Mucosa of stomach (tissue), 1 donor: ENCODE results near the gene POC1B.

Experiments used
- H3K27me3 ChIP-seq: one replicate; pipeline ENCODE4 v1.7.0; 2013; ENCODE audit warnings: mild to moderate bottlenecking, low read length; ENCODE audit not compliant: control insufficient read depth, insufficient read depth
- H3K36me3 ChIP-seq: one replicate; pipeline ENCODE4 v1.7.0; 2013; ENCODE audit warnings: low read length; ENCODE audit not compliant: control insufficient read depth, insufficient read depth
- H3K4me1 ChIP-seq: one replicate; pipeline ENCODE4 v1.7.0; 2013; ENCODE audit warnings: mild to moderate bottlenecking, low read length; ENCODE audit not compliant: control insufficient read depth, insufficient read depth
- H3K4me3 ChIP-seq: one replicate; pipeline ENCODE4 v1.7.0; 2013; ENCODE audit warnings: low read length
- H3K9ac ChIP-seq: one replicate; pipeline ENCODE4 v1.7.0; 2013; ENCODE audit warnings: mild to moderate bottlenecking, low read length, moderate library complexity
- H3K9me3 ChIP-seq: one replicate; pipeline ENCODE4 v1.7.0; 2013; ENCODE audit warnings: mild to moderate bottlenecking, low read length, moderate library complexity; ENCODE audit not compliant: control insufficient read depth
- donor health status: Pancreatic carcinoma.

The POC1B gene

DNA sequence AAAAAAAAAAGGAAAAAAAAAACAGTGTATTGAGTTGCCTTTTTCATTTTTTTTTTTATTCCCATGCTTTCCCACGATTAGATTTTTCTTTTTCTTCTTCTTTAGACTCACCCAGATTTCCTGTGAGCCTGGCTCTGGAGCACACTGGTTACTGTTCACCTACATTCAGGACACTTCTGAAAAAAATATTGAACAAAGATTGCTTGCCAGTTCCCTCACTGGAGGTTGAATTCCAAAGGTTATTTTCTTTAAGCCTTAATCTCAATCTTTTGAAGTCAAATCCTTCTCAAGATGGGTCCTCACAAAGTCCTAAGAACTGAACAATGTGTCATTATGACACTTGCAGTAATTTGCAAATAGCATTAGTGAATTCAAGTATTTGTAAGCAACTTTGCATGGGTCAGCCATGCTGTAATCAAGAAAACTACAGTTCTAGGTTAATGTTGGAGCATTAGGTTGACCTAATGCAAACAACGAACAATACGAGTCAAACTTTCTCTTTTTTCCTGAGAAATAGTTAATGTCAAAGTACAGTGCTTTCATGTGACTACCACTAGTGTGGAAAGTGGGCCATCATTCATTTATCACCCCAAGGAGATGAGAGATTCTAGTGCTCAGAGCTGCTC lies 124.3 kb downstream of the POC1B start:
- H3K27me3 ChIP-seq: no peaks in the 10 kb centered on the region
- no peak overlapping the region for H3K9ac ChIP-seq
- H3K4me3 ChIP-seq: no peak overlapping the region

DNA sequence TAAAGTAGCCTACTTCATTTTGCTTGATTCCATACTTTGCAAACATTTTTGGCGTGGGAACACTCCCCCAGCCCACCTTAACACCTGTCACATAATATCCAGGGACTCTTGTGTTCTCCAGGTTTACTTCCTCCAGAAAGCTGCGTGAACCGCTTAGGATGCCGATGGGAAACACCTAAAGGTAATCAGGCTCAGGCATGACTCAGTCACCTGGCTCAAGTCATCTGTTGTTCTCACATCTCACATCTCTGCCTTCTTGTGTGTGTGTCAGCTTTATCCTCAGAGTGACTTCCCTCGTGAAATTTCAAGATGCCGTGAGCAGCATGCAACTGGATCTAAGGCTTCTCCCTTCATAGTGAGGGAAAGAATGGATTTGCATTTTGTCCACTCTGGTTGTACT lies 125.4 kb downstream of the POC1B start:
- Histone ChIP-seq H3K4me3 (no peak overlapping the region), H3K36me3 (no peaks in the 10 kb centered on the region), H3K9me3 (no peaks in the 10 kb centered on the region), H3K4me1 (no peaks in the 10 kb centered on the region), H3K27me3 (no peaks in the 10 kb centered on the region), H3K9ac (no peak overlapping the region)

More for the DNA sequence above, 124.3 kb downstream of the POC1B start:
- Histone ChIP-seq H3K36me3 (no peaks in the 10 kb centered on the region), H3K9me3 (no peaks in the 10 kb centered on the region), H3K4me1 (no peaks in the 10 kb centered on the region)

- no peaks in the 10 kb centered on the region for H3K36me3 ChIP-seq
- H3K9ac ChIP-seq: no peak overlapping the region
- H3K4me1 ChIP-seq: peaks cover 6% of the 10 kb centered on the region
- no peaks in the 10 kb centered on the region for H3K27me3 ChIP-seq
- H3K9me3 ChIP-seq: no peaks in the 10 kb centered on the region
- H3K4me3 ChIP-seq: no peak overlapping the region
These were observed 130.1 kb downstream of the POC1B start for GRCh38 chr12:89395712-89396111.

- Histone ChIP-seq H3K4me1 (peaks cover 23% of the 10 kb centered on the region), H3K4me3 (no peak overlapping the region), H3K27me3 (no peaks in the 10 kb centered on the region), H3K9ac (no peak overlapping the region), H3K36me3 (no peaks in the 10 kb centered on the region), H3K9me3 (no peaks in the 10 kb centered on the region)
These were observed 132.2 kb downstream of the POC1B start for GRCh38 chr12:89393551-89394121.

DNA sequence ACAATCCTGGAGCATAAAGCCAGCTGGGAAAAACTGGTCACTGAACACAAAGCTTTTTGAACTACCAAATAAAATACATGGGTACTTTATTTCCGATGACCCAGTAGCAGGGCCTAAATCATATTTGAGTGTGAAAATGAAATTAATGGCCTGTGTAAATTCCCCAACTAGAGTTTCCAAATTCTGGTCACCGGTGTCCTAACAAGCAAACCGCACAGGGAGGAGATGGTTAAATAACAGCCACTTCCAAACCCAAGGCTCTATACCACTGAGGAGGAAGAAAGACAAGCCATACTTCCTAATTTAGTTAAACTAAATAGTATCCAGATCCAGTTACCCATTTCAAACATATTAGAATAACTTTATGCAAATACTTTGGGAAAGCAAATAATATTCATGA lies 133.5 kb downstream of the POC1B start:
- Histone ChIP-seq H3K27me3 (no peaks in the 10 kb centered on the region), H3K4me3 (no peak overlapping the region), H3K36me3 (no peaks in the 10 kb centered on the region), H3K9me3 (no peaks in the 10 kb centered on the region), H3K4me1 (peaks cover 23% of the 10 kb centered on the region), H3K9ac (no peak overlapping the region)

DNA sequence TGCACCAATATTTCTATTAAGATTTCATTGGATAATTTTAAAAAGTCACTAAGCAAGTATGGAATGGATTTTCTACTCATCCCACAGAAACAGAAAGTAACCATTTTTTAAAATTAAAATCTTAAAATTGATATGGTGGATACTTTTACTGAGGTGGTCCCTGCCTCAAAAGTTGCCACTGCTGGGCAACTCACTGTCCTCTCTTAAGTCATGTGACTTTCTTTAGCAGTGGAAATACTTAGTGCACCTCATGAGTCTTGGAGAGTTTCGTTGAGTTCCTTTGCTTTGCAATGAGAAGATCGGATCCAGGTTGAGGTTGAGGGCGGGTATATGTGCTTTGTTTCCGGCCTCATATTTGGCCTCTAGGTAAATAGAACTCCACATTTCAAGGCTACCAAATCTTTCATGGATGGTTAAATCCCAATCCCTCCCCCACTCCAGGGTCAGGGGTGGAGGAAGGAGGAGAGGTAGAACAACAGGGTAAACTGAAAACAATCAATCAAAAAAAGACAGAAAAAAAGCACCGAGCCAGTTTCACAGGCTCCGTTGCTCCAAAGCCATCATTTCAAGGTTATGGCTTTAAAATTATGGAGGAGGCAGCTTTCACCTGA lies 134.0 kb downstream of the POC1B start:
- Histone ChIP-seq H3K9me3 (no peaks in the 10 kb centered on the region), H3K4me3 (no peak overlapping the region), H3K27me3 (no peaks in the 10 kb centered on the region), H3K36me3 (no peaks in the 10 kb centered on the region), H3K4me1 (peaks cover 23% of the 10 kb centered on the region), H3K9ac (no peak overlapping the region)

DNA sequence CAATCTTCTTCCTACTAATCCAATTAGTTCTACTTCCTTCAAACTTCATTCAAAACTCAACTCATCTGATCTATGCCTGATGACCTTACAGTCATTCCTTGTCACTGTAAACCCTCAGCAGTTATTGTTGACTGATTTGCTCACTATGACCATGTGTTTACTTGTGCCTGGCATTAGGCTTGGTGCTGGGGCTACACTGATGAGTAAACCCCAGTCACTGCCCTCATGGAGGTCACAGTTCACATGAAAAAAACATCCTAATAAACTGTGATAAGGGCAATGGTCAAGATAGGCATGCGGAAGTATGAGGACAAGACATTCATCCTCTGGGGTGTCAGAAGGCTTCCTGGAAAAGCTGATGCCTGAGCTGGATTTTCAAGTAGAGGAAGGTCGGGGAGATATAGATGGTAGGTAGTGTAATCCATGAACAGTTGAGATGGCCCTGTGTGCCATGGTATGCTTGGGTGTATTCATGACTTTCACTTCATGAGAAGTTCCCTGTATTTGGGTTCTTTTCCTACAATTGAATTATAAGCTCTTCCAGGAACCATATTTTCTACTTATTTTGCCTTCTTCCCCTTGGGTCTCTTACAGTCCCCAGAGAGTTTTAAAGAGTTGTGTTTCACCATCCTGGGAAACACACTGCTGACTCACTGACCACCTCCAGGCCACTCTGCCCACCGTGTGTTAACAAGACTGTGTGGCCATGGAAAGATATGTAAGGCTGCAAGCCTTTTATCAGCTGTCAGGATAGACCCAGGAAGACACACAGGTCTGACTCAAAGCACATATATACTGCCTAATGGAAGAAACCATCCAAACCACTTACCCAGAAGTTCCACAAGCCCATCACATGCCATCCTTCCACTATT lies 134.8 kb downstream of the POC1B start:
- Histone ChIP-seq H3K36me3 (no peaks in the 10 kb centered on the region), H3K4me1 (peaks cover 27% of the 10 kb centered on the region), H3K9ac (no peak overlapping the region), H3K9me3 (no peaks in the 10 kb centered on the region), H3K27me3 (no peaks in the 10 kb centered on the region), H3K4me3 (no peak overlapping the region)

GRCh38 chr12:89389755-89390661 lies 135.8 kb downstream of the POC1B start:
- Histone ChIP-seq H3K9me3 (no peaks in the 10 kb centered on the region), H3K9ac (no peak overlapping the region), H3K27me3 (no peaks in the 10 kb centered on the region), H3K4me1 (peaks cover 34% of the 10 kb centered on the region), H3K36me3 (no peaks in the 10 kb centered on the region), H3K4me3 (no peak overlapping the region)

DNA sequence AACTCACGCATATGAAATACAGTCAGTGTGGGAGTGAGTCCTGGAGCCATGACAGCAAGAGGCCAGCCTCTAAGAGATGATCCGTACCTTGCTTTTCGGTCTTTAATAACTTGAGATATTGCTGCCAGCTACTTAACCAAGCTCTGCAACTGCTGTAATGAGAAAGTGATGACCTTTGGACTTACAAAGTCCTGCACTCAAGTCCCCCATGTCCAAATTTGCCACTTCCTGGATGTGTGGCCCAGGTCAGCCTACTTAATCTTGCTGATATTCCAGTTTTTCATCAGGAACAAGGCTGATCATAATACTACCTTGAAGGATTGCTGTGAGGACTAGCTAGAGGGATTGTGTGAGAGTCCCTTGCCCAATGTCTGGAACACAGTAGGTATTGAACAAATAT lies 139.7 kb downstream of the POC1B start:
- Histone ChIP-seq H3K9ac (no peak overlapping the region), H3K4me3 (no peak overlapping the region), H3K4me1 (peaks cover 49% of the 10 kb centered on the region), H3K27me3 (no peaks in the 10 kb centered on the region), H3K9me3 (no peaks in the 10 kb centered on the region), H3K36me3 (no peaks in the 10 kb centered on the region)

DNA sequence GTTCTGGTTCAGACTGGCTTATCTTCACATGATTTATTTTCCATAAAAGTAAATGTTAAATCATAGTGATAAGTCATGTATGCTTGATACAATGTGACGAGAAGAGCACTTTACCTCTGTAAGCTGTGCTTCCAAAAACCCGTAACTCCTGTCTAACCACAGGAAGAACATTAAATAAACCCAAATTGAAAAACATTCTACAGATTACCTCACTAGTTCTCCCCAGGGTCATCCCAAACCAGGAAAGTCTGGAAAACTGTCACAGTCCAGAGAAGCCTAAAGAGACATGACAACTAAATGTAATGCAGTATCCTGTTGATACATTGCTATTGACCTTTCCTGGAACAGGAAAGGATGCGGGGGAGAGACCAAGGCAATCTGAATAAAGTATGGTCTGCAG lies 141.0 kb downstream of the POC1B start:
- no peaks in the 10 kb centered on the region for H3K9me3 ChIP-seq
- no peak overlapping the region for H3K4me3 ChIP-seq
- peaks cover 36% of the 10 kb centered on the region for H3K4me1 ChIP-seq
- no peaks in the 10 kb centered on the region for H3K36me3 ChIP-seq
- H3K9ac ChIP-seq: no peak overlapping the region
- no peaks in the 10 kb centered on the region for H3K27me3 ChIP-seq

GRCh38 chr12:89384050-89384758 lies 141.6 kb downstream of the POC1B start:
- Histone ChIP-seq H3K4me3 (no peak overlapping the region), H3K4me1 (peaks cover 30% of the 10 kb centered on the region), H3K9ac (no peak overlapping the region), H3K36me3 (no peaks in the 10 kb centered on the region), H3K9me3 (no peaks in the 10 kb centered on the region), H3K27me3 (no peaks in the 10 kb centered on the region)
